ELR (cell line): ENCODE results near the gene THSD4.
A peak's percentile ranks its signal among the peaks of the same experiment; 100 is the strongest.

ENCODE experiments used
- DNase-seq: peaks from one replicate; pipeline ENCODE4 v3.0.0-alpha.2; 2015; ENCODE audit warnings: low read depth

The THSD4 gene

GRCh38 chr15:71784719-71785118, 669.4 kb downstream of the THSD4 start:
- DNase-seq = no peak

- no peak for DNase-seq
These were observed 670.7 kb downstream of the THSD4 start for GRCh38 chr15:71785996-71786395.

GRCh38 chr15:71786673-71787072, 671.4 kb downstream of the THSD4 start:
- no peak for DNase-seq

GRCh38 chr15:71788646-71789579, 673.6 kb downstream of the THSD4 start:
- DNase-seq = no peak

GRCh38 chr15:71789616-71790015, 674.3 kb downstream of the THSD4 start:
- no peak for DNase-seq

- peak; percentile 86 for DNase-seq
These were observed 674.8 kb downstream of the THSD4 start for GRCh38 chr15:71790081-71790480.

- DNase-seq = no peak
These were observed 676.7 kb downstream of the THSD4 start for GRCh38 chr15:71791975-71792374.

GRCh38 chr15:71792521-71792920, 677.2 kb downstream of the THSD4 start:
- peak; percentile 89 for DNase-seq

GRCh38 chr15:71798641-71799040, 683.4 kb downstream of the THSD4 start:
- no peak for DNase-seq

GRCh38 chr15:71800190-71800589, 684.9 kb downstream of the THSD4 start:
- DNase-seq = no peak

GRCh38 chr15:71800835-71801745, 685.8 kb downstream of the THSD4 start:
- DNase-seq = peak; percentile 82

- no peak for DNase-seq
These were observed 686.8 kb downstream of the THSD4 start for GRCh38 chr15:71801935-71802655.

- no peak for DNase-seq
These were observed 687.5 kb downstream of the THSD4 start for GRCh38 chr15:71802770-71803169.

- no peak for DNase-seq
These were observed 689.0 kb downstream of the THSD4 start for GRCh38 chr15:71804226-71804625.

GRCh38 chr15:71804695-71805470, 689.6 kb downstream of the THSD4 start:
- no peak for DNase-seq

GRCh38 chr15:71806452-71806931, 691.2 kb downstream of the THSD4 start:
- DNase-seq = peak; percentile 63

- no peak for DNase-seq
These were observed 691.9 kb downstream of the THSD4 start for GRCh38 chr15:71807125-71807629.

GRCh38 chr15:71807691-71808091, 692.4 kb downstream of the THSD4 start:
- DNase-seq = no peak

- DNase-seq = no peak
These were observed 693.2 kb downstream of the THSD4 start for GRCh38 chr15:71808311-71809020.

- DNase-seq = no peak
These were observed 694.1 kb downstream of the THSD4 start for GRCh38 chr15:71809346-71809745.
